ENCODE results near the gene TCF4.

Gene TCF4

DNA sequence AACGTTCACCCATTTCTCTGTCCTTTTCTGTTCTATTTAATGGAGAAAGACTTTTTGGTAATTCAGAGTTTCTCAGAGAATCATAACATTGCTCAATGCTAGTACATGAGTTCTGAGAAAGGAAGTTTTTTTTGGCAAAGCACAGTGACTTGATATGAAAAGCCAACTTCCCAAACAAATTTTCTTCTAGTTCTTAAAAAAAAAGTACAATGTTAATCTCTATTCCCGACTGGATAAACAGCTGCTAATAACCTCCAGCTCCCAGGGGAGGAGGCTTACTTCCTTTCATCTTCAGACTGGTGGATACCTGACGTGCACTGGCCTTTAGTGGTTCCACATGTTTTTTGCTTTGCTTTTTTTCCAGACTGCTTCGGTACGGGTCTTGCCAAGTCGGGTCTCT lies 344.1 kb downstream of the TCF4 start:
- TF ChIP-seq, protein P1, sequence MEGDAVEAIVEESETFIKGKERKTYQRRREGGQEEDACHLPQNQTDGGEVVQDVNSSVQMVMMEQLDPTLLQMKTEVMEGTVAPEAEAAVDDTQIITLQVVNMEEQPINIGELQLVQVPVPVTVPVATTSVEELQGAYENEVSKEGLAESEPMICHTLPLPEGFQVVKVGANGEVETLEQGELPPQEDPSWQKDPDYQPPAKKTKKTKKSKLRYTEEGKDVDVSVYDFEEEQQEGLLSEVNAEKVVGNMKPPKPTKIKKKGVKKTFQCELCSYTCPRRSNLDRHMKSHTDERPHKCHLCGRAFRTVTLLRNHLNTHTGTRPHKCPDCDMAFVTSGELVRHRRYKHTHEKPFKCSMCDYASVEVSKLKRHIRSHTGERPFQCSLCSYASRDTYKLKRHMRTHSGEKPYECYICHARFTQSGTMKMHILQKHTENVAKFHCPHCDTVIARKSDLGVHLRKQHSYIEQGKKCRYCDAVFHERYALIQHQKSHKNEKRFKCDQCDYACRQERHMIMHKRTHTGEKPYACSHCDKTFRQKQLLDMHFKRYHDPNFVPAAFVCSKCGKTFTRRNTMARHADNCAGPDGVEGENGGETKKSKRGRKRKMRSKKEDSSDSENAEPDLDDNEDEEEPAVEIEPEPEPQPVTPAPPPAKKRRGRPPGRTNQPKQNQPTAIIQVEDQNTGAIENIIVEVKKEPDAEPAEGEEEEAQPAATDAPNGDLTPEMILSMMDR (IDR thresholded peaks at IDR 0.05) = no peak

DNA sequence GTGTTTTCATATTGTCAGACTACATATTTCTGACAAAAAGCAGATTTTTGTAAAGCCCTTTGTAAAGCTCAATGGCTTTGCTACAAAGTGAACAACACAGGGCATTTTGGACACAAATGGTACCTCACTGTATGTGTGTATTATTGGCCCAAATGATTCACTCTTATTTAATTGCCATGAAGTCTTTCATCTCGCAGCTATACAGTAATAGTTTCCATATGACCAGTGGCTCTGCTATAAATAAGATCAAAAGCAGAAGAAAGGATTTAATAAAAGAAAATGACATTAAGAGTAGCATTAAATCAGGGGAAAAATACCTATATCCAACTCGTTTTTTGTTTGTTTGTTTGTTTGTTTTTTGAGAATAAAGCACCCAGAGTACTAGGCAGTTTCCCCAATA lies 344.7 kb downstream of the TCF4 start:
- TF ChIP-seq, protein P1 (IDR thresholded peaks at IDR 0.05) = no peak

GRCh38 chr18:55240978-55241377 lies 347.0 kb downstream of the TCF4 start:
- TF ChIP-seq, protein P1 (IDR thresholded peaks at IDR 0.05) = no peak

GRCh38 chr18:55239740-55240139 lies 348.3 kb downstream of the TCF4 start:
- TF ChIP-seq, protein P1 (IDR thresholded peaks at IDR 0.05) = no peak

DNA sequence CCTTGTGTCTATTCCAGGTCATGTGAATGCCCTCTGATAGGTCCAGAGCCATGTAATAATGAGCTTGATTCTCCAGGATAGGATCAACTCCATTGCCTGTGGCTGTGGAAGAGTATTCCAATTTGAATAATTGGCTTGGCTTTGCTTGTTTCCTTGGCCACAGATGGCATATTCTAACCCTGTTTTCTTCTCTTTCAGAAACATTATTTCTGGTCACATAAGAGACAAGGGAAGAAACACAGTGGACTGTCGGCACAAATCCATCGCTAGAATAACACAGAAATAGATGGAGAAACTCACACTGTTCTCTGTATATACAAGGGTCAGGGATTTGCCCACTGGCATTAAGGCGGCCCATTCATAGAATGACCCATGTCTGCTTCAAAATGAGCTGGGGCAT lies 350.3 kb downstream of the TCF4 start:
- TF ChIP-seq, protein P1 (IDR thresholded peaks at IDR 0.05) = no peak

GRCh38 chr18:55236150-55236931 lies 351.7 kb downstream of the TCF4 start:
- TF ChIP-seq, protein P1 (IDR thresholded peaks at IDR 0.05) = no peak

- TF ChIP-seq, protein P1 (IDR thresholded peaks at IDR 0.05) = no peak
These were observed 352.9 kb downstream of the TCF4 start for GRCh38 chr18:55235094-55235461.

Measured in LNCAP (cell line).